ENCODE data around the gene UBAC2. TPM values are rescaled to one million over a fixed set of nuclear protein-coding genes. Genes with fewer than 3 reads are reported as not detected.

Gene UBAC2
- total and polyA plus RNA-seq, 4 experiments from 2014 or later: 88.4 to 161 (median 101) TPM

DNA sequence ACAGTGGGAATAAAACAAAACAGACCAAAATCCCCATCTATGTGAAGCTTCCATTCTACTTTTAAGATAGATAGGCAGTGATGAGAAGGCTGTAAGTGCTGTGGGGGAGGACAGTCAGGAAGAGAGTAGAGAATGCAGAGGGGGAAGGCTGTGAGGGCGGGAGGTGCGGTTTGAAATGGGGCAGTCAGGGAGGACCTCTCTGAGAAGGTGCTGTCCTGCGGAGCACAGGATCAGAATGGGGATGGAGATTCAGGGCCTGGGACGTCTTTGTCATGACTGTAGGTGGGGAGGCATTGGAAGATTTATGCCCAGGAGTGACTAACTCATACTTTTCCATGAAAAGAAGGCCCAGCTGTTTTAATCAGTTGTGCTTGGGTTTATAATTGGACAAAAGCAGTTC is 110.5 kb downstream of the UBAC2 start:
- H3K9me3 ChIP-seq (ENCODE audit: control insufficient read depth in 1 of 2, low read length in 2 of 2): no peaks in the 10 kb centered on the region
- peak overlapping the region; percentile 42 for H3K27ac ChIP-seq (ENCODE audit: low read depth, low read length)
- no peaks in the 10 kb centered on the region for H3K36me3 ChIP-seq (ENCODE audit: insufficient read depth, low read length)
- Mint-ChIP-seq H3K4me3 (peak overlapping the region; percentile 59 to 96 (median 80)), H3K4me1 (peaks cover 61 to 94% (median 72%) of the 10 kb centered on the region in 4 donors), H3K36me3 (peaks cover 12 to 23% of the 10 kb centered on the region in 2 donors), H3K27ac (peak overlapping the region; percentile 82 to 98 (median 94)), H3K9me3 (no peaks in the 10 kb centered on the region), H3K27me3 (no peaks in the 10 kb centered on the region)
- ChIA-PET POLR2A (ENCODE audit: partially characterized antibody) (interaction anchor here (0.7 to 15.7 kb wide), 13 partner anchors 7 to 124 kb away, joined by 3 to 417 read pairs (median 5); partner anchors contain the start of gene GPR183), CTCF (ENCODE audit: partially characterized antibody) (interaction anchor here (1.0 to 2.1 kb wide), 4 partner anchors 41 to 126 kb away, joined by 3 to 8 read pairs (median 4); no protein-coding TSS in a partner anchor)
- intact Hi-C loops (cut with micrococcal nuclease): no loop called here
- peak in 1 of 5 donors; percentile 56 for DNase-seq
- H3K4me1 ChIP-seq (ENCODE audit: insufficient read depth, low read length): peaks cover 86% of the 10 kb centered on the region
- H3K4me3 ChIP-seq (ENCODE audit: low read length in 2 of 2): no peak overlapping the region
- H3K27me3 ChIP-seq (ENCODE audit: insufficient read depth, low read length): no peaks in the 10 kb centered on the region

DNA sequence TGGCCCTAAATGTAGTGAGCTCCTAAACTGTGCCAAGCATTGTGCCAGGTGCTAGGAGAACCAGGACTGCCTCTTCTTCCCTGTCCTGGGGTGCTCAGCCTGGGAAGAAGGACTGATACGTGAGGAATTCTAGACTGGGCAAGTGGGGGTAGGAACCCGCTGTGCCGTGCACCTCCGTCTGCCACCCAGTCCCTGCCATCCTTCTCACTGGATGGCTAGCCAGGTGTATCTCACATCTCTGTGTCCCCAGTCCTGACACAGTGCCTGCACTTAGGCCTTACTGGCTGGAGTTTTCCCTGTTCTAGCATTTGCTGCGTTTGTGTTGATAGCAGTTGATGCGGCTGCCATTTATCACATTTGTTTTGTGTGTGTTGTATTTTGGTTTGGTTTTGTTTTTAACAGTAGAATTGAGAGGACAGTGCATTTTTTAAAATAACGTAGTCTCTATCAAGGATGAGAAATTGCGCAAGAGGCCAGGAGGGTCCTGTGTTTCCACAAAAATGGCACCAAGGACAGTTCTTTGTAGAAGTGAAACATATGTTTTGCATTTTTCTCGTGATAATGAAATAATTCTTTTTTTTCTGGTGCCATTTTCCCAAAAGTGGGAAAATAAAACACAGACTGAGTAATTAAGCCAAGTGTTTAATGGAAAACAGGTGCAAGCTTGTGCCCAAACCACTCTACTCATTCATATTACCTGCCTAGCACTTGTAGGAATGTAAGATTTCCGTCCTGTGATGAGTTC is 111.3 kb downstream of the UBAC2 start:
- Histone ChIP-seq H3K27ac (ENCODE audit: low read depth, low read length) (peak overlapping the region; percentile 42), H3K27me3 (ENCODE audit: insufficient read depth, low read length) (no peaks in the 10 kb centered on the region), H3K4me1 (ENCODE audit: insufficient read depth, low read length) (peaks cover 94% of the 10 kb centered on the region), H3K9me3 (ENCODE audit: control insufficient read depth in 1 of 2, low read length in 2 of 2) (no peaks in the 10 kb centered on the region), H3K4me3 (ENCODE audit: low read length in 2 of 2) (no peak overlapping the region), H3K36me3 (ENCODE audit: insufficient read depth, low read length) (no peaks in the 10 kb centered on the region)
- no peak for DNase-seq
- H3K27ac Mint-ChIP-seq: peak overlapping the region; percentile 88 to 99 (median 98)
- intact Hi-C loops (cut with micrococcal nuclease): no loop called here
- H3K4me1 Mint-ChIP-seq: peaks cover 68 to 97% (median 80%) of the 10 kb centered on the region in 4 donors
- H3K27me3 Mint-ChIP-seq: no peaks in the 10 kb centered on the region
- peaks cover 11 to 24% of the 10 kb centered on the region in 2 donors for H3K36me3 Mint-ChIP-seq
- H3K9me3 Mint-ChIP-seq: no peaks in the 10 kb centered on the region
- CTCF ChIA-PET (ENCODE audit: partially characterized antibody): interaction anchor here (0.8 to 2.1 kb wide), 8 partner anchors 9 to 125 kb away, joined by 3 to 8 read pairs (median 5); no protein-coding TSS in a partner anchor
- H3K4me3 Mint-ChIP-seq: peak overlapping the region in 7 of 8 donors; percentile 14 to 96 (median 79)
- POLR2A ChIA-PET (ENCODE audit: partially characterized antibody): interaction anchor here (0.7 to 15.7 kb wide), 14 partner anchors 7 to 123 kb away, joined by 3 to 417 read pairs (median 6); partner anchors contain the start of gene GPR183

DNA sequence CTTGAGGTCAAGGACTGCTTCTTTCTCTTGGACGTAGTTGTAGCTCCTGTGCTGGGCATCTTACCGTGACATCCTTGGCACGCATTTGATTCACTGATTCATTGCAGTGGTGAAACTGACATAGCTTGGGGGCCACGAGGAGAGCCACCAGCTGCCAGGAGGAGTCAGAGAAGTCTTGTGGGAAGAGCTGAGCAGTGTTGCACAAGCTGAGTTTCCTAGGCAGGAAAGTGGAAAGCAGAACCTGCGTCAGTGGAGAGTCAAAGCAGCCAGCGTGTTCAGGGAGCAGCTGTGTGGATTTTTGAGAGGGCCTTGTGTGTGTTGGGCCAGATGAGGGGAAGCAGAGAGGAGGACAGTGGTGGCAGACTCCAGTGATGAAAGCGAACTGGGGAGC is 111.8 kb downstream of the UBAC2 start:
- peak overlapping the region; percentile 42 for H3K27ac ChIP-seq (ENCODE audit: low read depth, low read length)
- Mint-ChIP-seq H3K9me3 (no peaks in the 10 kb centered on the region), H3K4me3 (peak overlapping the region; percentile 35 to 87 (median 74))

DNA sequence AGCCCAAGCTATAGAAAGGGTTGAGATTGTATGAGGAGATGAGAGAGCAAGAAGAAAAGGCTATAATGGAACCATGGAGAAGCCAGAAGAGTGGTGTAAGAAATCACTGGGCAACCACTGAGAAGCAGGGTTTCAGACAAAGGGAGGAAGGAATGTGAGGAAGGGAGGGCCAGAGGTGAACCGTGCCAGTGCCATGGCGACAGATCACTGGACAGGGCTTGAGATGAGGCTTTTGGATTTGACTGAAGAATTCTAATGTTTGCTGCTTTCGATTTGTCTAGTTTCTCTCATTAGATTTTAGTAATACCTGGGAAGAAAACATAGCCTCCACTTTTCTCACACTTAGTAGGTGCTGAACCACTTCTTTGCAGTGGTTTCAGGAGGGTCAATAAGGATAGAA is 112.8 kb downstream of the UBAC2 start:
- Histone ChIP-seq H3K27ac (ENCODE audit: low read depth, low read length) (peak overlapping the region; percentile 73), H3K4me3 (ENCODE audit: low read length in 2 of 2) (peak overlapping the region in 1 of 2 donors; percentile 7), H3K9me3 (ENCODE audit: control insufficient read depth in 1 of 2, low read length in 2 of 2) (no peaks in the 10 kb centered on the region), H3K36me3 (ENCODE audit: insufficient read depth, low read length) (no peaks in the 10 kb centered on the region), H3K27me3 (ENCODE audit: insufficient read depth, low read length) (no peaks in the 10 kb centered on the region), H3K4me1 (ENCODE audit: insufficient read depth, low read length) (peaks cover 89% of the 10 kb centered on the region)
- DNase-seq: no peak
- peaks cover 64 to 89% (median 77%) of the 10 kb centered on the region in 4 donors for H3K4me1 Mint-ChIP-seq
- intact Hi-C loops (cut with micrococcal nuclease): no loop called here
- H3K9me3 Mint-ChIP-seq: no peaks in the 10 kb centered on the region
- peak overlapping the region; percentile 88 to 99 (median 98) for H3K27ac Mint-ChIP-seq
- peak overlapping the region; percentile 73 to 85 (median 82) for H3K4me3 Mint-ChIP-seq
- POLR2A ChIA-PET (ENCODE audit: partially characterized antibody): interaction anchor here (1.1 to 15.7 kb wide), 9 partner anchors 9 to 68 kb away, joined by 3 to 417 read pairs (median 13); partner anchors contain the start of gene GPR183
- peaks cover 12 to 16% of the 10 kb centered on the region in 2 donors for H3K36me3 Mint-ChIP-seq
- CTCF ChIA-PET (ENCODE audit: partially characterized antibody): interaction anchor here (1.7 to 2.7 kb wide), 3 partner anchors 44 to 123 kb away, joined by 7 to 18 read pairs (median 8); no protein-coding TSS in a partner anchor
- H3K27me3 Mint-ChIP-seq: no peaks in the 10 kb centered on the region

More for the DNA sequence above, 111.8 kb downstream of the UBAC2 start:
- ChIA-PET CTCF (ENCODE audit: partially characterized antibody) (interaction anchor here (0.7 to 2.1 kb wide), 9 partner anchors 10 to 124 kb away, joined by 3 to 8 read pairs (median 5); no protein-coding TSS in a partner anchor), POLR2A (ENCODE audit: partially characterized antibody) (interaction anchor here (0.6 to 15.7 kb wide), 11 partner anchors 8 to 69 kb away, joined by 3 to 417 read pairs (median 6); partner anchors contain the start of gene GPR183)
- H3K4me1 Mint-ChIP-seq: peaks cover 71 to 98% (median 84%) of the 10 kb centered on the region in 4 donors
- H3K36me3 ChIP-seq (ENCODE audit: insufficient read depth, low read length): no peaks in the 10 kb centered on the region
- H3K4me3 ChIP-seq (ENCODE audit: low read length in 2 of 2): no peak overlapping the region
- no peaks in the 10 kb centered on the region for H3K27me3 Mint-ChIP-seq
- peaks cover 12 to 25% of the 10 kb centered on the region in 2 donors for H3K36me3 Mint-ChIP-seq
- peak overlapping the region; percentile 88 to 99 (median 98) for H3K27ac Mint-ChIP-seq
- peaks cover 99% of the 10 kb centered on the region for H3K4me1 ChIP-seq (ENCODE audit: insufficient read depth, low read length)
- intact Hi-C loops (cut with micrococcal nuclease): no loop called here
- H3K9me3 ChIP-seq (ENCODE audit: control insufficient read depth in 1 of 2, low read length in 2 of 2): no peaks in the 10 kb centered on the region
- no peaks in the 10 kb centered on the region for H3K27me3 ChIP-seq (ENCODE audit: insufficient read depth, low read length)
- peak in 1 of 5 donors; percentile 42 for DNase-seq

DNA sequence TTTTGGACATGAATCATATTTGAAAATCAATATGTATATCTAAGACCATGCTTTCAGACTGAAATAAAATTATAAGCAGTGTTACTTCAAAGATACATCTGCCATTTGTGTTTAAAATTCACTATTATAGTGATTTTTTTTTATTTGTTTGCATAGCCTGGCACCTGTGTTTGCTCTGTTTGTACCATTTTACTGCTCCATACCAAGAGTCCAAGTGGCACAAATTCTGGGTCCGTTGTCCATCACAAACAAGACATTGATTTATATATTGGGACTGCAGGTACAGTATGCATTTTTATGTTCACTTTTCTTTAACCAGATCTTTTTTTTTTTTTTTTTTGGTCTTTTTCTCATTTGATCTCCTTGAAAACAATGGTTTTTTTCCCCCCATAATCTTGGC is 113.3 kb downstream of the UBAC2 start:
- Histone ChIP-seq H3K27me3 (ENCODE audit: insufficient read depth, low read length) (no peaks in the 10 kb centered on the region), H3K4me1 (ENCODE audit: insufficient read depth, low read length) (peaks cover 87% of the 10 kb centered on the region), H3K27ac (ENCODE audit: low read depth, low read length) (peak overlapping the region; percentile 73), H3K4me3 (ENCODE audit: low read length in 2 of 2) (peak overlapping the region in 1 of 2 donors; percentile 46), H3K36me3 (ENCODE audit: insufficient read depth, low read length) (no peaks in the 10 kb centered on the region), H3K9me3 (ENCODE audit: control insufficient read depth in 1 of 2, low read length in 2 of 2) (no peaks in the 10 kb centered on the region)
- ChIA-PET POLR2A (ENCODE audit: partially characterized antibody) (interaction anchor here (0.8 to 15.7 kb wide), 28 partner anchors 9 to 188 kb away, joined by 3 to 417 read pairs (median 8); partner anchors contain the start of genes GPR183, TM9SF2 and UBAC2), CTCF (ENCODE audit: partially characterized antibody) (interaction anchor here (0.9 to 2.7 kb wide), 13 partner anchors 8 to 137 kb away, joined by 3 to 18 read pairs (median 6); no protein-coding TSS in a partner anchor)
- H3K4me3 Mint-ChIP-seq: peak overlapping the region; percentile 76 to 88 (median 80)
- no peaks in the 10 kb centered on the region for H3K27me3 Mint-ChIP-seq
- no peaks in the 10 kb centered on the region for H3K9me3 Mint-ChIP-seq
- DNase-seq: peak in 1 of 5 donors; percentile 19
- H3K4me1 Mint-ChIP-seq: peaks cover 61 to 88% (median 75%) of the 10 kb centered on the region in 4 donors
- H3K36me3 Mint-ChIP-seq: peaks cover 15 to 18% of the 10 kb centered on the region in 2 donors
- intact Hi-C loops (cut with micrococcal nuclease): loop anchor here (1.0 to 2.0 kb wide), 3 partner anchors 8 to 13 kb away; no protein-coding TSS in a partner anchor
- H3K27ac Mint-ChIP-seq: peak overlapping the region; percentile 88 to 99 (median 98)

DNA sequence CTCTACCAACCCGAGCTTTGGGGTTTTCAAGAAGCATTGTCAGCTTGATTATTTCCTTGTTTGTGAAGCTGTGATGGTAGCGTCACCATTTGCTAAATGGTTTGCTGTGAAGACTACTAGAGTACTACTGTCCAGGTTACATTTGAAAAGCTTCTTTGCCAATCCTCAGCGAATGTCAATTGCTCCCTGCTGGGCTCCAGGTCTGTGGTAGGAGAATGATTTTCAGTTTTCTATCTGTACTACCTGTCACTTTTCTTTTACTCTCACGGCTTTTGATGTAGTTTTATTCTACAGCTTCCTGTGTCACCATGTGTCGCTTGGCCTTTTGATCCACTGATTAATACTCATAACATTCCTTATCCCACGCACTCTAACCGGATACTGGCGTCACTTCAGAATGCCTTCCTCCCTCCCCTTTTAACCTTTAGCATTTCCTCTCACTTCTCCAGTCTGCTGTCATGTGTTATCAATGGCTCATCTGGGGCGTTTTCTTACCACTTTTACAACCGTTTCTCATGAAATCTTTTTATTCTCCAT is 114.1 kb downstream of the UBAC2 start:
- Histone ChIP-seq H3K36me3 (ENCODE audit: insufficient read depth, low read length) (peaks cover 3% of the 10 kb centered on the region), H3K9me3 (ENCODE audit: control insufficient read depth in 1 of 2, low read length in 2 of 2) (no peaks in the 10 kb centered on the region), H3K27me3 (ENCODE audit: insufficient read depth, low read length) (no peaks in the 10 kb centered on the region), H3K4me1 (ENCODE audit: insufficient read depth, low read length) (peaks cover 87% of the 10 kb centered on the region), H3K4me3 (ENCODE audit: low read length in 2 of 2) (peak overlapping the region; percentile 26 to 46), H3K27ac (ENCODE audit: low read depth, low read length) (peak overlapping the region; percentile 73)
- POLR2A ChIA-PET (ENCODE audit: partially characterized antibody): interaction anchor here (0.8 to 15.7 kb wide), 32 partner anchors 9 to 187 kb away, joined by 3 to 417 read pairs (median 6); partner anchors contain the start of genes GPR183, TM9SF2 and UBAC2
- intact Hi-C loops (cut with micrococcal nuclease): loop anchor here (1.0 to 2.0 kb wide), 3 partner anchors 8 to 14 kb away; no protein-coding TSS in a partner anchor
- H3K36me3 Mint-ChIP-seq: peaks cover 21 to 23% of the 10 kb centered on the region in 2 donors
- H3K27ac Mint-ChIP-seq: peak overlapping the region; percentile 88 to 99 (median 98)
- peak overlapping the region; percentile 76 to 88 (median 80) for H3K4me3 Mint-ChIP-seq
- DNase-seq: peak; percentile 77 to 86 (median 83)
- H3K27me3 Mint-ChIP-seq: no peaks in the 10 kb centered on the region
- CTCF ChIA-PET (ENCODE audit: partially characterized antibody): interaction anchor here (0.7 to 2.7 kb wide), 16 partner anchors 8 to 138 kb away, joined by 3 to 18 read pairs (median 4); no protein-coding TSS in a partner anchor
- H3K9me3 Mint-ChIP-seq: no peaks in the 10 kb centered on the region
- H3K4me1 Mint-ChIP-seq: peaks cover 61 to 86% (median 74%) of the 10 kb centered on the region in 4 donors

All from CD4-positive, alpha-beta memory T cell (primary cell).